HCT116 (cell line): ENCODE data around the gene LSM2. TPM values are rescaled to one million over a fixed set of nuclear protein-coding genes. Genes with fewer than 3 reads are reported as not detected.

Experiments
- ATAC-seq: fragments of 200-7000 bp; cut with Tn5 transposase; 2 replicates; pipeline ENCODE4 v1.9.1; 2020; ENCODE audit warnings: mild to moderate bottlenecking, moderate library complexity
- BruUV-seq: library from RNA; stranded (reverse); fragments of 400-500 nt; replicated peaks from 2 replicates; lab custom pipeline; 2021; lab: Mats Ljungman, UMichigan
- CTCF ChIA-PET: fragments of 300-600 bp; sonication (Branson Sonifier 250); formaldehyde crosslinking; loops from one replicate; lab custom pipeline; 2021; ENCODE audit warnings: antibody characterized with exemption; lab: Charles Lee
- POLR2A ChIA-PET: fragments of 300-600, 350-600 bp; sonication (Branson Sonifier 250); formaldehyde crosslinking; loops from one replicate; lab custom pipeline; 2021; ENCODE audit warnings: antibody characterized with exemption; lab: Charles Lee
- RAD21 ChIA-PET, 2 experiments: fragments of 300-600 bp; sonication (Branson Sonifier 250); formaldehyde crosslinking; loops; one replicate each; lab custom pipeline; 2023; ENCODE audit warnings: low total read pairs in 2 of 2; ENCODE audit not compliant: uncharacterized antibody in 2 of 2, unreplicated experiment in 2 of 2, low non-redundant PET in 1 of 2; lab: Charles Lee
- DNase-seq: peaks from one replicate; pipeline ENCODE4 v3.0.0-alpha.2; 2010; ENCODE audit warnings: low read depth, low spot score
- H2AFZ ChIP-seq: fragments of 200-600 bp; shearing (Covaris generic), sonication (generic); 2 replicates; pipeline ENCODE4 v1.6.1; 2017; ENCODE audit warnings: low read depth, mixed run types, mixed read lengths, antibody characterized with exemption, low read length; ENCODE audit not compliant: poor library complexity, severe bottlenecking
- H3K27ac ChIP-seq: 2 replicates; pipeline ENCODE4 v1.5.1; 2012; ENCODE audit warnings: low read depth, low read length
- H3K27me3 ChIP-seq: fragments of 200-600 bp; sonication (generic); 2 replicates; pipeline ENCODE4 v1.6.1; 2016; ENCODE audit warnings: mixed run types, low read length, mixed read lengths; ENCODE audit not compliant: insufficient read depth
- H3K36me3 ChIP-seq, 2 experiments: fragments of 200-500 bp in 1 of 2; fragments of 200-600 bp in 1 of 2; sonication (Bioruptor generic) in 1 of 2; sonication (generic) in 1 of 2; 2 replicates each; pipeline versions ENCODE4 v1.5.1 to v1.6.1; 2014 to 2016; ENCODE audit warnings: low read length in 2 of 2, inconsistent platforms in 1 of 2, mixed read lengths in 1 of 2, mixed run types in 1 of 2; ENCODE audit not compliant: insufficient read depth in 2 of 2, control insufficient read depth in 1 of 2
- H3K4me1 ChIP-seq, 2 experiments: fragments of 200-600 bp in 1 of 2; sonication (generic) in 1 of 2; 2 replicates each; pipeline versions ENCODE4 v1.5.1 to v1.6.1; 2012 to 2017; ENCODE audit warnings: low read length in 2 of 2, inconsistent platforms in 1 of 2, mild to moderate bottlenecking in 1 of 2, mixed read lengths in 1 of 2, mixed run types in 1 of 2, moderate library complexity in 1 of 2; ENCODE audit not compliant: insufficient read depth in 2 of 2, control insufficient read depth in 1 of 2
- H3K4me2 ChIP-seq: fragments of 200-600 bp; sonication (generic); 2 replicates; pipeline ENCODE4 v1.6.1; 2017; ENCODE audit warnings: mixed run types, low read length, mixed read lengths
- H3K4me3 ChIP-seq, 2 experiments: fragments of 200-600 bp in 1 of 2; sonication (generic) in 1 of 2; replicated peaks in 1 of 2; 2 replicates each; pipeline ENCODE4 v1.5.1; 2011 to 2016; ENCODE audit warnings: low read length in 2 of 2, control low read depth in 1 of 2, low read depth in 1 of 2, mild to moderate bottlenecking in 1 of 2, mixed read lengths in 1 of 2, mixed run types in 1 of 2
- H3K79me2 ChIP-seq: fragments of 200-600 bp; sonication (generic); 2 replicates; pipeline ENCODE4 v1.6.1; 2017; ENCODE audit warnings: mild to moderate bottlenecking, mixed run types, low read length, moderate library complexity, mixed read lengths; ENCODE audit not compliant: insufficient read depth
- H3K9ac ChIP-seq: fragments of 200-600 bp; sonication (generic); 2 replicates; pipeline ENCODE4 v1.6.1; 2016; ENCODE audit warnings: low read length, mixed read lengths
- H3K9me2 ChIP-seq: fragments of 200-600 bp; sonication (generic), shearing (Covaris generic); 2 replicates; pipeline ENCODE4 v1.6.1; 2017; ENCODE audit warnings: mixed run types, mild to moderate bottlenecking, moderate library complexity; ENCODE audit not compliant: insufficient read depth
- H3K9me3 ChIP-seq, 2 experiments: fragments of 200-500 bp in 1 of 2; fragments of 200-600 bp in 1 of 2; sonication (Bioruptor generic) in 1 of 2; sonication (generic) in 1 of 2; 2 replicates each; pipeline ENCODE4 v1.6.1; 2014 to 2017; ENCODE audit warnings: low read length in 2 of 2, mixed read lengths in 2 of 2, inconsistent platforms in 1 of 2, low read depth in 1 of 2, mild to moderate bottlenecking in 1 of 2, mixed run types in 1 of 2, moderate library complexity in 1 of 2; ENCODE audit not compliant: control insufficient read depth in 1 of 2, insufficient read depth in 1 of 2
- H4K20me1 ChIP-seq: fragments of 200-600 bp; sonication (generic), shearing (Covaris generic); 2 replicates; pipeline ENCODE4 v1.6.1; 2017; ENCODE audit warnings: mixed run types, mild to moderate bottlenecking, moderate library complexity; ENCODE audit not compliant: insufficient read depth
- ATF3 ChIP-seq: IDR thresholded peaks from 2 replicates; pipeline ENCODE4 v1.6.1; 2012
- EGR1 ChIP-seq: IDR thresholded peaks from 2 replicates; pipeline ENCODE4 v1.6.1; 2012; ENCODE audit warnings: low read depth
- ELF1 ChIP-seq: IDR thresholded peaks from 2 replicates; pipeline ENCODE4 v1.6.1; 2012; ENCODE audit warnings: low read depth, borderline replicate concordance
- EZH2 ChIP-seq: fragments of 200-600 bp; sonication (generic); IDR thresholded peaks from 2 replicates; pipeline ENCODE4 v1.6.1; 2017; ENCODE audit warnings: antibody characterized with exemption, mixed run types
- EZH2phosphoT487 ChIP-seq: fragments of 200-600 bp; IDR thresholded peaks from 2 replicates; pipeline ENCODE4 v1.6.1; 2018; ENCODE audit warnings: antibody characterized with exemption, borderline replicate concordance
- FOSL1 ChIP-seq: IDR thresholded peaks from 2 replicates; pipeline ENCODE4 v1.6.1; 2012; ENCODE audit warnings: low read depth
- JUND ChIP-seq: IDR thresholded peaks from 2 replicates; pipeline ENCODE4 v1.6.1; 2012
- POLR2A ChIP-seq: IDR thresholded peaks from 2 replicates; pipeline ENCODE4 v1.7.0; 2011; ENCODE audit warnings: borderline replicate concordance; ENCODE audit not compliant: insufficient read depth, insufficient read length; ENCODE audit errors: extremely low read depth
- POLR2AphosphoS5 ChIP-seq: IDR thresholded peaks from 2 replicates; pipeline ENCODE4 v1.6.1; 2011; ENCODE audit warnings: mild to moderate bottlenecking, low read depth, low read length, moderate library complexity
- RAD21 ChIP-seq: IDR thresholded peaks from 2 replicates; pipeline ENCODE4 v1.6.1; 2012; ENCODE audit warnings: low read depth, mild to moderate bottlenecking
- REST ChIP-seq: IDR thresholded peaks from 2 replicates; pipeline ENCODE4 v1.6.1; 2012; ENCODE audit warnings: low read depth
- SIN3A ChIP-seq: IDR thresholded peaks from 2 replicates; pipeline ENCODE4 v1.6.1; 2012; ENCODE audit warnings: low read depth
- SP1 ChIP-seq: IDR thresholded peaks from 2 replicates; pipeline ENCODE4 v1.6.1; 2012; ENCODE audit warnings: low read depth
- SRF ChIP-seq: IDR thresholded peaks from 2 replicates; pipeline ENCODE4 v1.6.1; 2012; ENCODE audit warnings: low read depth
- ZFX ChIP-seq: fragments of 450-650 bp; IDR thresholded peaks from 2 replicates; pipeline ENCODE4 v1.6.1; 2017
- ZNF274 ChIP-seq: fragments of 200-500 bp; sonication (Bioruptor generic); IDR thresholded peaks from 2 replicates; pipeline ENCODE4 v1.6.1; 2014; ENCODE audit warnings: mild to moderate bottlenecking, low read depth, low read length, inconsistent platforms
- intact Hi-C: fragments of 100-400 bp; cut with micrococcal nuclease; formaldehyde crosslinking; loops from 2 replicates; pipeline ENCODE4 v1.10.0; 2022
- total RNA-seq: library from RNA; stranded (reverse); gene quantifications from one replicate; pipeline ENCODE4 v1.2.1, GENCODE V29; 2021; ENCODE audit not compliant: unreplicated experiment
- TF ChIP-seq, protein P1 (sequence below): IDR thresholded peaks from 2 replicates; pipeline ENCODE4 v1.6.1; 2012
- TF ChIP-seq, protein P2 (sequence below): IDR thresholded peaks from 2 replicates; pipeline ENCODE4 v1.6.1; 2011; ENCODE audit warnings: mild to moderate bottlenecking, low read length, moderate library complexity; ENCODE audit not compliant: insufficient replicate concordance; ENCODE audit errors: extremely low read depth

The LSM2 gene
- total RNA-seq, 1 experiment from 2014 or later: 89.7 TPM

GRCh38 chr6:31765559-31765909, 41.2 kb downstream of the LSM2 start:
- no peak overlapping the region; the same call in 1 of the 2 replicates for H3K27ac ChIP-seq
- ChIA-PET POLR2A (no interaction called here), CTCF (interaction anchor here (0.9 kb wide), 1 partner anchor 65 kb away, joined by 5 read pairs; no protein-coding TSS in a partner anchor), RAD21 (no interaction called here)
- TF ChIP-seq EZH2 (no peak), EGR1 (no peak), ZFX (no peak), SP1 (no peak), REST (no peak), FOSL1 (no peak), ELF1 (no peak), POLR2A (no peak), SRF (no peak), ATF3 (no peak), RAD21 (no peak), JUND (no peak), ZNF274 (no peak), EZH2phosphoT487 (no peak), POLR2AphosphoS5 (no peak), SIN3A (no peak)
- TF ChIP-seq, protein P1, sequence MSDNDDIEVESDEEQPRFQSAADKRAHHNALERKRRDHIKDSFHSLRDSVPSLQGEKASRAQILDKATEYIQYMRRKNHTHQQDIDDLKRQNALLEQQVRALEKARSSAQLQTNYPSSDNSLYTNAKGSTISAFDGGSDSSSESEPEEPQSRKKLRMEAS: no peak
- TF ChIP-seq, protein P2, sequence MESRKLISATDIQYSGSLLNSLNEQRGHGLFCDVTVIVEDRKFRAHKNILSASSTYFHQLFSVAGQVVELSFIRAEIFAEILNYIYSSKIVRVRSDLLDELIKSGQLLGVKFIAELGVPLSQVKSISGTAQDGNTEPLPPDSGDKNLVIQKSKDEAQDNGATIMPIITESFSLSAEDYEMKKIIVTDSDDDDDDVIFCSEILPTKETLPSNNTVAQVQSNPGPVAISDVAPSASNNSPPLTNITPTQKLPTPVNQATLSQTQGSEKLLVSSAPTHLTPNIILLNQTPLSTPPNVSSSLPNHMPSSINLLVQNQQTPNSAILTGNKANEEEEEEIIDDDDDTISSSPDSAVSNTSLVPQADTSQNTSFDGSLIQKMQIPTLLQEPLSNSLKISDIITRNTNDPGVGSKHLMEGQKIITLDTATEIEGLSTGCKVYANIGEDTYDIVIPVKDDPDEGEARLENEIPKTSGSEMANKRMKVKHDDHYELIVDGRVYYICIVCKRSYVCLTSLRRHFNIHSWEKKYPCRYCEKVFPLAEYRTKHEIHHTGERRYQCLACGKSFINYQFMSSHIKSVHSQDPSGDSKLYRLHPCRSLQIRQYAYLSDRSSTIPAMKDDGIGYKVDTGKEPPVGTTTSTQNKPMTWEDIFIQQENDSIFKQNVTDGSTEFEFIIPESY: no peak
- H3K9ac ChIP-seq: no peak overlapping the region
- no peaks in the 10 kb centered on the region for H3K9me3 ChIP-seq
- H3K4me1 ChIP-seq: peaks cover 12 to 30% of the 10 kb centered on the region in 2 experiments; a peak in 3 of 4 replicates
- no peak overlapping the region for H3K4me2 ChIP-seq
- ATAC-seq (no peak), DNase-seq (no peak)
- intact Hi-C loops: no loop called here
- no peak overlapping the region for H3K4me3 ChIP-seq
- peaks cover 0 to 11% of the 10 kb centered on the region in 2 experiments; a peak in 1 of 4 replicates for H3K36me3 ChIP-seq
- H4K20me1 ChIP-seq: no peaks in the 10 kb centered on the region
- no peaks in the 10 kb centered on the region for H3K27me3 ChIP-seq
- H3K9me2 ChIP-seq: no peaks in the 10 kb centered on the region
- no peaks in the 10 kb centered on the region for H3K79me2 ChIP-seq
- no peak overlapping the region for H2AFZ ChIP-seq
- BruUV-seq: no TSS peak
